ENCODE data around the gene MAEA.

Gene MAEA

DNA sequence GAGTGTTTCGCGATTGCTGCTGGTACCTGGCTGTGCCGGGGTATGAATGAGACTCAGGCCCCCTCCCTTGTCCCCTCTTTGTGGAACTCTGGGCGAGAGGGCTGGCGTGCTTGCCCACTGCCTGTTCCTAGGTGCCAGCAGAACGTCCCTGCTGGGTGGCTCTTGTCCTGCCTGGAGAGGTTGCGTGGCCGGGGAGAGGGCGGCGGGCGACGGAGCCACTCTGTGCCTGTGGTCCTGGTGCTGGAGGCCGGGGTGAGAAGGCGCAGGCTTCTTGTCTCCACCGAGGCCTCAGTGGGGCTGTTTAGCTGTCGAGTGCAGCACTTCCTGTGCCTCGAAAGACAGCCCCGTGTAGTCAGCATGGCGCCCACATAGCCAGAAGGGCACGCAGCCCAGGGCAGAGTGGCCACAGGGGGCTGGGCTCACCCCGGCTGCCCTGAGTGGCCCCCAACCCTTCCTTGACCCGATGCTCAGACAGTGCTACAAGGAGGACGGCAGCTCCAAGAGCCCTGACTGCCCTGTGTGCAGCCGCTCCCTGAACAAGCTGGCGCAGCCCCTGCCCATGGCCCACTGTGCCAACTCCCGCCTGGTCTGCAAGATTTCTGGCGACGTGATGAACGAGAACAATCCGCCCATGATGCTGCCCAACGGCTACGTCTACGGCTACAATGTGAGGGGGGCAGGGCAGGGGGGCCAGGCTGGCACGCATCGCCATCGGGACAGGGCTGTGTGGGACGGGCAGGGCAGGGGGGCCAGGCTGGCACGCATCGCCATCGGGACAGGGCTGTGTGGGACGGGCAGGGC, 48.5 kb downstream of the MAEA start:
- no peak for DNase-seq

DNA sequence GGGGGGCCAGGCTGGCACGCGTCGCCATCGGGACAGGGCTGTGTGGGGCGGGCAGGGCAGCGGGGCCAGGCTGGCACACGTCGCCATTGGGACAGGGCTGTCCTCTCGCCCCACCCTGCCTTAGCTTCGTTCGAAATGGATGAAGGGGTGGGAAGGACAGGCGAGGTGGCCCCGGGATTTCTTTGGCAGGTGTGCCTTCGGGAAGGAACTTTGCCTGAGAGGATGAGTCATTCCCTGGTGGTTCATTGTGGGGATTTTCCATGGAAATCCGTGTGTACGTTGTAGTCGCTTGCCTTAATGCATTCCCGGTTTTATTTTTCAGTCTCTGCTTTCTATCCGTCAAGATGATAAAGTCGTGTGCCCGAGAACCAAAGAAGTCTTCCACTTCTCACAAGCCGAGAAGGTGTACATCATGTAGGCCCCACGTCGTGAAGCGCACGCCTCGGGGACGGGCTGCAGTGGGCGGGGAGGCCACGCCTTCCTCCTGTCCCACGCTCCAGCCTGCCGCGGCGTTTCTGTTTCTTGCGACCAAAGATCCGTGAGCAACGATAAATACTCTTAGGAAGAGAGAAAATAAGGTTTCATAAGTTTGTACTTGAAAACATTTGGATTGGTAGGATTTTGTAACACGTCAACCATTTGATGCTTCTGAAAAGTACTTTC, 49.2 kb downstream of the MAEA start:
- no peak for DNase-seq

DNA sequence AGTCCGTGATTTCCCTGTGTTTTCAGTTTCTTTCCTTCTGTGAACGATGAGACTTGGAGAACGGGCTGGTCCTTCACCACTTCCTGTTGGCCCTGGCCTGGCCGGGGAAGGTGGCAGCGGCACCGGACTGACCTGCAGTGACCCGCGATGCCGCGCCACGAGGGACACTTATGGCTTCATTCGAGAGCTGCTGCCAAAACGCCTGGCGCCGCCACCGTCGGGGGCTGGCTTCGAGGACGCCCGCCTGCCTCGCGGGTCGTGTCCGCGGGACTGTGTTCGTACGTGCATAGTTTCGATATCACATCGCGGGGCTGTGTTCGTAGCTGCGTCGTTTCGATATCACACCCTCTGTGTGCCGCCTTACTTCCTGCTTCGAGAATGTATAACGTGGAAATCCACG, 49.8 kb downstream of the MAEA start:
- DNase-seq: no peak

DNA sequence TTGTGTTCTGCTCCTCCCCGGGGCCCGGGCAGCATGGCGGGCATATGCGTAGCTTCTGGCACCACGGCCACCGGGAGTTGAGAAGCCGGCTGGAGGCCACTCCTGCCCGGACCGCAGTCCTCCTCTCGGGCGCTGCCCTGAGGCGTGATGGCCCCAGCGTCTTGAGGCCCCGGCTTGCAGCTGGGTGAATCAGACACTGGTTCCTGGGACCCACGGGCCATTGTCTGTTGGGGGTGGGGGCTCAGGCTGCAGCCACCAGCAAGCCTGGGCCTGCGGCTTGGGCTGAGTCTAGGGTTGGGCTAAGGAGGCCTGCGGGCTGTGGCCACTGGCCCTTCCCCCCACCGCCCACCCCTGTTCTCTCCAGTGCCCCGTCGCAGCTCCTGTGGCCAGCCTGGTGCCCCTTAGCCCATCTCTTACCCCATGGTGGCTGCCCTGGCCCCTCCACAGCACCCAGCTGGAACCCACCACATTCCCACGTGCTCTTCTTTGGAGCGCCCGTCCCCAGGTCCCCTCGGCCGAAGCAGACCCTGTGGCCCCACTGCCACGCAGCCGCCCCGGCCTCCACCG, 50.6 kb downstream of the MAEA start:
- DNase-seq: no peak

DNA sequence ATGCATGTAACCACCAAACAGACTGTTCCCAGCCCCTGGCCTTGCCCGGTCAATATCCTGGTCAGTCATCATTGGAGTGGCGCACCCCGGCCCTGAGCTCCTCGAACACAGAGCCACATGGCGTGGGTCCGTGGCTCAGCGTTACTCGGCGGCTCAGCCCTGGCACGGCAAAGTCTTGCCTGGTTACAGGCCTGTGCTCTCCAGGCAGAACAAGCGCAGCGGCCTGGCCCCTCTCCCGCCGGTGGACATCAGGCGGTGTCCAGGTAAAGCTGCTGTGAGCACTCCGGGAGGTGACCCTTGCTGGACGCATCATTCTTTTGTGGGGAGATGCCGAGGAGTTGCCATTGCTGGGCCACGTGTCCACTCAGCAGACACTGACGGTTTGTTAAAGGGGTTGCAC, 51.2 kb downstream of the MAEA start:
- DNase-seq: no peak

DNA sequence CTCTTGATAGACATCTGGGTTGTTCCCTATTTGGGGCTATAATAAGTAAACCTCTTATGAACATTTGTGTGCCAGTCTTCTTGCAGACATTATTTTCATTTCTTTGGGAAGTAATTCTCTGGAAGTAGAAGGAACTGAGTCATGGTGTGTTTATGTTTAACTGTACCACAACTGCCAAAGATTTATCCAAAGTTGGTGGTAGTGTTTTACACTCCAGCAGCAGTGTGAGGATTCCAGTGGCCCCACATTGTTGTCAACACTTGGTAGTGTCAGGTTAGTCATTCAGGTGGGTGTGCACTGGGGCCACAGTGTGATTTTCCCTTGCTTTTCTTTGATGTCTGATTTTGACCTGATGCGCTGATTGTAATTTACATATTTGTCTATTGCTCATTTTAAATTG, 52.3 kb downstream of the MAEA start:
- DNase-seq: no peak

DNA sequence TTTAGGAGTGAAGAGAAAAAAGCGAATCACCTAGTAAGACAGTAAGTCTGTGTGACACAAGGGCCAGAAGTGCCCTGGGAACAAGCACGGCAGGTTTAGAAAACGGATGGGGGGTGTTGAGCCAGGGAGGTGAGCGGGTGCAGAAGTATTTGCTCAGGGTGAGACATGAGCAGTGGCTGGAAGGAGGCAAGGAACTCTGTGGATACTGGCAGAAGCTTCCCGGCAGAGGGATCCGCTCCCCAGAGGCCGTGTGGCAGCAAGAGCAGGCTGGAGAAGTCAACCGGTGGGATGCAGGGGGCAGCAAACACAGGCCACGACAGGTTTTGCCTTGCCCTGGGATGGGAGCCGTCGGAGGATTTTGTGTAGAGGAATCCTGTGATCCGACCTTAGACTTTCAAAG, 55.0 kb downstream of the MAEA start:
- no peak for DNase-seq

DNA sequence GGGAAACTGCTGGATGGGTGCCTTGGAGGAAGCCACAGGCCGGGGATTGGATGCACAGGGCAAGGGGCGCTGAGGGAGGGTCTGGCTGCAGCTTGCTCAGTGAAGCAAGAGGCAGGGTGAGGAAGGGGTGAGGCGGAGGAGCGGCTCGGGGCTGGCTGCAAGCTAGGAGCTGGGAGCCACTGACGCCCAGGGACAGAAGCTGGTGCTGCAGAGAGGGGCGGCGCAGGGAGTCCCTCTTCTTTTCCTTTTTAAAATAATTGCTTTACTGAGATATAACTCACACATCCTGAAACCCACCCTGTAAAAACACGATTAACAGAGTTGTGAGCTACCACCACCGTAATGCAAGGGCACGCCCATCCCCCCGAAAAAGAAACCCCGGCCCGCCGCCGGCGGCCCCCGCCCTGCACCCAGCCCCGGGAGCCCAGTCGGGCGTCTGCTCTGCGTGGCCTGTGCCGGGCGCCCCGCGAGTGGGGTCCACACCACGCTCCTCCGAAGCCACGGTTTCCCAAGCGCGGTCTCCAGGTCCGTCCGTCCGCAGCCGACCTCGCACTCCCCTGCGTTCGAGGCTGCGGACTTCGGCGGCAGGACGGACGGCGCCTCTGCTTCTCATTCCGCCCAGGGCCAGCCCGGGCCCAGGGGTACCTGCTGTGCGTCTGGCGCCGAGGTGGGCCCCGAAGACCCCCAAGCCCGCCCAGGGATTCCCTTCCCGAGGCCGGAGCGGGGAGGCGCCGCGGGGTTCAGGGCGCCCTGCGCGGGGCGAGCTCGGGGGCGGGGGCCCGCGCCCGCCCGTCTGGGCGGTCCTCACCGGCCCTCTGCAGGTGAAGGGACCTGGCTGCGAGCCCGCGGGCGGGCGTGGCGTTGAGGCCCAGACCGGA, 56.5 kb downstream of the MAEA start:
- no peak for DNase-seq

DNA sequence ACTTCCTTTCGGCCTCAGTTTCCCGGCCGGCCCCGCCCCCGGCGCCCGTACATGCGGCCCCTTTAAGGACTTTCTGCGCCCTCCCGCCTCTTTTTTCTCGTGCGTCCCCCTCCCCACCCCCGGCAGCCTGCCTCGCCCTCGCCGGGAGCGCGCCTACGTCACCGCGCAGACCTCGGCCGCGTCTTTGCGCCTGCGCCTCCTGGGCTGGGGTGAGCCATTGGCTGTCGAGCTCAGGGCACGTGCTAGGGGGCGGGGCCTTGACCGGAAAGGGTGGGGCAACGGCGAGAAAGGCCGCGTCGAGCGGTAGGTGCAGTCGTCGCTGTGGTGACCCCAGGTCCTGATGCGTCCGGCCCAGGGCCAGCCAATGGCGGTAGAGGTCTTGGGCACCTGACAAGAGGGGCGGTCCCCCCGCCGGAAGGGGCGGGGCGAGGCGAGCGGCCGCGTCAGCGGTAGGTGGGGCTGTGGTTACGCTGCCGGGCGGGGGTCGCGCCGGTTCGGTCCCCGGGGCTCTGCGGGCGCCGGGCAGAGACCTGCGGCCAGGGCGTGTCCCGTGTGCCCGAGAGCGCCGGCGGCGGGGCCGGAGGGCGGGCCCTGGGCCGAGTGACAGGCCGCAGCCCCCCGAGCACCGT, 57.2 kb downstream of the MAEA start, which contains the start of gene UVSSA:
Gene UVSSA (plus strand): TSS at position 428 of the 629 bp plus-strand sequence. CDS start 884 bp downstream, outside the sequence.
- peak; percentile 60 for DNase-seq

DNA sequence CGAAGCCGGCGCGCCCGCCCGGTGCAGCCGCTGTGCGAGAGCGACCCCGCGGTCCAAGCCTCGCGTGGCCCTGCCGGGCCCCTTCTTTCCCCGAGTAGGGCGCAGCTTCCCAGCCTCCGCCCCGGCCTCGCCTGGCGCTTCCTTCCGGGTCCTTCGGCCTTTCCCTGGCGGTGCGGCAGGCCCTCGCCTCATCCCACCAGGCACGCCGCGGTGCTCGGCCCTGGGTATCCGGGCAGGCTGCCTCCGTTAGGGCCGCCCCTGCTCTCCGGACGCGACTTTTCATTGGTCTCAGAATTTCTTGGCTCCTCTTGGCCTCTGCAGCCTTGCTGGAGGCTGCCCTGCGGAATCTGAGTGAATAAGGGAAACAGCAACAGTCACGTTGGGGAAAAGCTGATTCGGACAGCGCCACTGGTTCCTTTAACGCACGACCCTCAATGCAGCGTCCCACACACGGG, 57.7 kb downstream of the MAEA start:
- DNase-seq: no peak

DNA sequence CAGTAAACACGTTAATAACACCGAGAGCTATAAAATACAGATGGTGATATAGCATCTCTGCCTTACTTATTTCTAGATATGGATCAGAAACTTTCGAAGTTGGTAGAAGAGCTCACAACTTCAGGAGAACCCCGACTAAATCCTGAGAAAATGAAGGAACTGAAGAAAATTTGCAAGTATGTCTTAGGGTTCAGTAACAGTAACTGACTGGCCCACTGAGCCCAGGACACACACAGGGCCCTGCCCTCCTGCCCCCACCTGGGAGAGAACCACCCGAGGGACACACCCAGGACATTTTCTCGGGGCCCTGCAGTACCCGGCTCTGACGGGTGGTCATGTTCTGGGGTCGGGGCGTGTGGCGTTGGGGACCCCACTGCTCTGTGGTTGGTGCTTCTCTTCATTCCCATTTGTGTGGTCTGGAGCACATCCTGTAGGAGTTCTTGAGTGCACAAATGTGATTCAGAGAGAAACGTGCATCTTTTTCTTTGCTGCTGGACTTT, 58.4 kb downstream of the MAEA start:
- no peak for DNase-seq

DNA sequence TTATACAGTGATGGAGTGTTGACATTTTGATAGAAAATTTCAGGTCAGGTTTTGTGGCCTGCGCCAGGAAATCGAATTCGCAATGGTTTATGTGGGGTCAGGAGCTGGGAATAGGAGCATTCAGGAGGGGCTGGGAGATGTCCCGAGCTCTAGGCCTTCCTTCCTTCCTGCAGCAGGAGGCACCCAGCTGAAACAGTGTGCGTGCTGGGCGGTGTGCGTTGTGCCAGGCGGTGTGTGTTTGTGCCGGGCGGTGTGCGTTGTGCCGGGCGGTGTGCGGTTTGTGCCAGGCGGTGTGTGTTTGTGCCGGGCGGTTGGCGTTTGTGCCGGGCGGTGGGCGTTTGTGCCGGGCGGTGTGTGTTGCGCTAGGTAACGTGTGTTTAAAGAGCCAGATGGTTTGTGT, 59.1 kb downstream of the MAEA start:
- DNase-seq: no peak

DNA sequence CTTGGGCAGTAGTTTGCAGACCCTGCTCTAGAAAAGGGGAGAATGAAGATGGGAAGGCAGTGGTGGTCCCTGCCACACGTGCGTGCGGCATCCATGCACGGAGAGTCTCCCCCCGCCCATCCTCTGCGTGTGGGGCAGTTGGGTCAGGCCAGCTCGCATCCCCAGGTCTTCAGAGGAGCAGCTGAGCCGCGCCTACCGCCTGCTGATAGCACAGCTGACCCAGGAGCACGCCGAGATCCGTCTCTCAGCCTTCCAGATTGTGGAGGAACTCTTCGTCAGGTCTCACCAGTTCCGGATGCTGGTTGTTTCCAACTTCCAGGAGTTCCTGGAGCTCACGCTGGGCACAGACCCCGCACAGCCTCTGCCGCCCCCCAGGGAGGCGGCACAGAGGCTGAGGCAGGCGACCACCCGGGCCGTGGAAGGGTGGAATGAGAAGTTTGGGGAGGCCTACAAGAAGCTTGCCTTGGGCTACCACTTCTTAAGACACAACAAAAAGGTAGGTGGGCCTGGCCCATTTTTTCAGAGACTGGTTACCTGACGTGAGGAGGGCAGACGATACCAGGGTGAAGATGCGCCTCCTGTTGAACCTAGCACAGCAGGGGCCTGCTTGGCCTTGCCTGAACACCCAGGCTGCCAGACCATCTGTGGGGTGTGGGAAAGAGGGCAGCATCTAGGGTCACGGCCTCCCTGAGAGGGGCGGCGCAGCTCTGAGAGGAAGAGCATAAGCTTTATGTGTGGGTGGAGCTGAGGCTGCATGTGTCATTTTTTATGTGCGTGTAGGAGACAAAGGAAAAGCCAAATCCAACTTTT, 59.9 kb downstream of the MAEA start:
- no peak for DNase-seq

DNA sequence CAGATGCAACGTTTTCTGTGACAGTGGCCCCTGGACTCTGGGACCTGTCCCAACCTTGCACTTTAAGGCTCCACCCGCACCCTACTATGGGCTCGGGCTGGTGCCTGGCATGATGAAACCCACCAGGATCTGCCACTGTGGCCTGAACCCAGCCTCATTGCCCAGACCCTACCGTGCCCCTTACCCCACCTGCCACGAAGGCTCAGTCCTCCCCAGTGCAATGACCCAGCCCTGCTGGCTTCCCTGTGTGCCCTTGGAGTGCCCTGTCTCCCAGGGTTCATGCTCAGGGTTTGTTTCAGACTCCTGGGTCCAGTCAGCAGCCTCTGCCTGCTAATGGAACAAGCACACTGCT, 60.5 kb downstream of the MAEA start:
- DNase-seq: no peak

DNA sequence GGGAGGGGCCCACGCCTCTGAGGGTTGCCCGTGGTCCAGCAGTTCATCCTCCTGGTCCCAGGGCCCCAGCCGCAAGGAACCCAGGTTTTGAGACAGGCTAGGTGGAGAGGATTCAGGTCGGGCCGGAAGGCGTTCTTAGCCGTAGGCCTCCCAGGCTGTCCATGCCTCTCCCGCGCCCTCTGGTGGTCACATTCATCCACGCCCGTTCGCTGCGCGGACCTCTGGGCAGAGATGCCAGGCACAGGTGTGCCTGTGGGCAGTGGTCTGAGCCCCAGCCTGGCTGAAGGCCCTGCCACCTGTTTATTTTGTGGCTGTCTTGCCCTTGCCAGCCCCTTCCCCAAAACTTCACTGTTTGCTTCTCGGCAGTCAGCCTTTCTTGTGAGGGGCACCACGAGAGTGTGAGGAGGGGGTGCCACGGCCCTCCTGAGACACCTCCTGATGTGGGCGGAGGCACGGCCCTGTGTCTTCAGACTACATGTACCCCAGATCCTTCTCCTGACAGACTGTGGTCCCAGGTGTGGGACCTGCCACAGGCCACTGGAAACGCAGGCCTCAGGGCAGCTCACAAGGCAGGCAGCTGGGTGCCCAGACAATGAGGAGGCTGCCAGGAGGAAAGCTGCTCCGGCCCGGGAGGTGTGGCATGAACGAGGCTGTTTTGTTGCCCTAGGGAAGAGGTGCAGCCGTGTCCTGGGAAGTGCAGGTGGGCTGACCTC, 62.3 kb downstream of the MAEA start:
- DNase-seq: no peak

DNA sequence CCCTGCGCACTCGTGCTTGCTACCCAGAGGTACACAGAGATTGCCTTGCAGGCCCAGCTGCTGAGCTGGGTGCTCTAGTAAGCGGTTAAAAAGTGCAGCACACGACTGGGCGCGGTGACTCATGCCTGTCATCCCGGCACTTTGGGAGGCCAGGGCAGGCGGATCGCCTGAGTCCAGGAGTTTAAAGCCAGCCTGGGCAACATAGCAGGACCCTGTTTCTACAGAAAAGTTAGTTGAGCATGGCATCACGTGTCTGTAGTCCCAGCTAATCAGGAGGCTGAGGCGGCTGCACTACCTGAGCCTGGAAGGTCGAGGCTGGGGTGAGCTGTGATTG, 62.8 kb downstream of the MAEA start:
- no peak for DNase-seq

DNA sequence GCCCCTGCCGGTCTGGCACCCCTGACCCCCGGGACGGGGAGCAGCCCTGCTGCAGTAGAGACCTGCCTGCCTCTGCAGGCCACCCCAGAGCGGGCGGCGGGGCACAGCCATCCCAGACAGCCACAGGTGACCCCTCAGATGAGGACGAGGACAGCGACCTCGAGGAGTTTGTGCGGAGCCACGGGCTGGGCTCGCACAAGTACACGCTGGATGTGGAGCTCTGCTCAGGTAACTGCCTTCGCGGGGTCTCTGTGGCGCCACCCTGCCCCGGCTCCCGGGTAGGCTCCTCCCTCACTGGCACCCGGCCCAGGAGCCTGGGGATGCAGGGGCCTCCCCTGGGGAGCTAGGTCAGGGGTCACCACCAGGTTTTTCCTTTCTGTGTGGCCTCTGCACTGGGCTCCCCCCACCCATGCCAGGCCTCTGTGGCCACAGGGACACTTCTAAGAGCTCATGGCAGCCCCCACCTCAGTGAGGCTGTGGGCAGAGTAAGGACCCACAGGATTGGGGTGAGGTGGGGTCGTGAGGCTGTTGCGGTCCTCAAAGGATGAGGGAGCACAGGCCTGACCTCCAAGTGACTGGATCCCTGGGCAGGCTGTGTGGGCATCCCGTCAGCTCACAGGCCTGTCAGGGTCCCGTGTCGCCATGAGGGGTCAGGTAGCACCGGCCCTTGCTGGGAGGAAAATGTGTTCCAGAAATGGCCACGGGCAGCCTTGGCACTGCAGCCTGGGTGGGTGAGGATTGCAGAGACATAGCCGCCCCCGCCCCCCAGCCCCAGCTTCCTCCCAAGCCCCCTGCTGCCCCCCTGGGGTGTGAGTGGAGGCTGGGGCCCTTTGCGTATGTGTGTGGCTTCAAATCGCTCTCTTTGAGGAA, 63.7 kb downstream of the MAEA start:
- DNase-seq: no peak

DNA sequence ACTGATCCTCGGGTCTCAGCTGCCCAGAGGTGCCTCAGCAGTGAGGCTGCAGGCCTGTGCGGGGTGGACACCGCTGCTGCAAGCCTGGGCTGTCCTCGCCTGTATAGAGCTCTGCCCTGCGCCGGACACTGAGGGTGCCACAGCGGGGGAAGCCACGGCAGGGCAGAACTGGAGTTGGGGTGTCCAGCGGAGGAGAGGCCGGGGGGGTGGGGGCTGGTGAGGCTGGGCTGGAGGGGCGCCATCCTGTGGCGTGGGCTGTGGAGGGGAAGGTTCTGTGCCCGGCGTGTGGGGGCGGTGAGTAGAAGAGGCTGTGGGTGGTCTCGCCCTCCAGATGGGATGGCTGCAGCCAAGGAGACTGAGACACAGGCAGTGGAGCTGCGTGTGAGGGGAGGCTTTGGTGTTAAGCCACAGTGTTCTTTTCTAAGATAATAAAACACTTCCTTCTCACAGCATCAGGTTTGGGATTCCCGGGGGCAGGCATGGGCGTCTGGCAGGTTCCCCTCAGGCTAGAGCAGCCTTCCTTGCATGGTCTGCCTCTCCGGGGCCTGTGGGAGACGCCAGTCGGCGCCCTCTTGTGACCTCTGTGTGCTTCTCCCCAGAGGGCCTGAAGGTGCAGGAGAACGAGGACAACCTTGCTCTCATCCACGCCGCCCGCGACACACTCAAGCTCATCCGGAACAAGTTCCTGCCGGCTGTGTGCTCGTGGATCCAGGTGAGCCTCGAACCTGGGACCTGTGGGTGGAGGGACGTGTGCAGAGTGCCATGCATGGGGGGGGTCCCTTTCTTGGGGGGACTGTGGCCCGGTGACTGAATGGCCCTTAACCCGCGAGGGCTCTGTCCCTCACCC, 64.7 kb downstream of the MAEA start:
- no peak for DNase-seq

DNA sequence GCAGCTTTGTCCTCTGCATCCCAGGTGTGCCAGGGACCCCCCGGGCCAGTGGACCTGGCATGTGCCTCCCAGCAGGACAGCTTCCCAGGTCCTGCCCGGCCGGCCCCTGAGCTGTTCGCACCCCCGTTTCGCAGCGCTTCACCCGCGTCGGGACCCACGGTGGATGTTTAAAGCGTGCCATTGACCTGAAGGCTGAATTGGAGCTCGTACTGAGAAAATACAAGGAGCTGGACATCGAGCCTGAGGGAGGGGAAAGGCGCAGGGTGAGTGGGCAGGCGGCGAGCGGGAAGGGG, 65.2 kb downstream of the MAEA start:
- DNase-seq: no peak

Data from NCI-H748 treated with DMSO at 0.1 percent for 48 hours (cell line).